ENCODE data around the gene NINL. TPM values are rescaled to one million over a fixed set of nuclear protein-coding genes. Genes with fewer than 3 reads are reported as not detected.

Gene NINL
- total RNA-seq, 1 experiment from 2014 or later: 33.7 TPM

DNA sequence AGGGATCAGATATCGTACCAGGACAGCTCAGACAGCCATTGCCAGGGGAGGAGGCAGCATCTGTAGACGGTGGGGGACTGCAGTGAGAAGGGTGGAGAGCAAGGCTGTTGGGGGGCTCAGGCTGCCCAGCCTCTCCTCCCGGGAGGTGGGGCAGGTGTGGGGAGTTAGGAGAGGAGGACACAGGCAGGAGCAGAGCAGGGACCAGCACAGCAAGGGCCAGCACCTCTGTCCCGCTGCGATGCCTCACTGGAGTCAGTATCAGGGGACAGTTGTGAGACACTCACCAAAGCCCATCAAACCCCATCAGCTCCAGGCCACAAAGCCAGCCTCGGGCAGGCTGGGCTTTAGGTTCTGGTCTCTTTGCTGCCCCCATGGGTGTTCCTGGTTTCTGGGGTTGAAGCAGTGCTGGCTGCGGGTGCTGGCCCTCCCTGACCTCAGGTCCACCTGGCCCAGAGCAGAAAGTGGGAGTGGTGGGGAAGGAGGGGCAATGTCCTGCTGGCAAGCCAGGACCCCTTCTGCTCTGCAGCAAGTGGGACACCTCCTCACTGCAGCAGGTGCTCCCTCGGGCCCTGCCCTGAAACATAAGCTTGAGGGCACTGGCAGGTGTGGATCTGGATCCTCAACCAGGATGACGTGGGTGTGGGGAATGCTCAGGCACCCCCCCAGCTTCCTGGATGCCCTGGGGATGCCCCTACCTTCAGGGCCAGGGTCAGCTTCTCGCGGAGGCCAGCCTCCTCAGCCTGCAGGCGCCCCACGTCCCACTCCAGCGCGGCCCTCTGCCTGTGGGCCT is 94.5 kb downstream of the NINL start:
- peak; percentile 36 for DNase-seq
- Histone ChIP-seq H3K36me3 (replicated peaks; ENCODE audit: control insufficient read depth, insufficient read depth, low read length) (peaks cover 11% of the 10 kb centered on the region), H3K4me3 (ENCODE audit: insufficient read depth, low read depth, low read length) (no peak overlapping the region), H3K27me3 (ENCODE audit: control insufficient read depth, insufficient read depth, low read length) (no peaks in the 10 kb centered on the region)

DNA sequence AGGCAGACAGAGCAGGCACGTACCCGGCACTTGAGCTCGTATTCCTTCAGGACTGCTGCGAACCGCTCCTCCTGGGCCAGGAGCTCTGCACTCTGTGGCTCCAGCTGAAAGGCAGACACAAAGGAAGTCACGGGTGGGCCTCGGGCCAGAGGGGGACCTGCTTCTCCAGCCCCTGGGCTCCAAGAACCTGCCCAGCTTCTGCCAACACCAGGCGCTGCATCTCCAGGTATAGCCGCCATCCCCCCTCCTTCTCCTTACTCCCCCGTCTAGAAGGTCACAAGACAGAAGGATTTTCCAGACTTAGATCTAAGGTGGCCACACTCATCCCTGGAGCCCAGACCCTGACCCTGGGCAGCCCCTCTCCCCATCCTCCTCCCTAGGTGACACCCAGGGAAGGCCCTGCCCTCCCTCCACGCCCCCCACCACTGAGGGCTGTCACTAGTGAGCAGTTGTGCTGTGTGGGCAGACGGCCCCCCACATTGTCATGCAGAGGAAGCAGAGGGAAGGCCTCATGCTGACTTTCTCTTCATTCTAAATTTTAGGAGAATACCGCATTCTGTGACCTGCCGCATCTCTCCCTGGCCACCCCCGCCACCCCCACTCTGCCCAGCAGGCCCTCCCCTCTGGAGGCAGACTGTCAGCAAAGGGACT is 96.0 kb downstream of the NINL start:
- Histone ChIP-seq H3K36me3 (replicated peaks; ENCODE audit: control insufficient read depth, insufficient read depth, low read length) (peaks cover 8% of the 10 kb centered on the region), H3K4me3 (ENCODE audit: insufficient read depth, low read depth, low read length) (no peak overlapping the region), H3K27me3 (ENCODE audit: control insufficient read depth, insufficient read depth, low read length) (no peaks in the 10 kb centered on the region)
- DNase-seq: peak; percentile 87

DNA sequence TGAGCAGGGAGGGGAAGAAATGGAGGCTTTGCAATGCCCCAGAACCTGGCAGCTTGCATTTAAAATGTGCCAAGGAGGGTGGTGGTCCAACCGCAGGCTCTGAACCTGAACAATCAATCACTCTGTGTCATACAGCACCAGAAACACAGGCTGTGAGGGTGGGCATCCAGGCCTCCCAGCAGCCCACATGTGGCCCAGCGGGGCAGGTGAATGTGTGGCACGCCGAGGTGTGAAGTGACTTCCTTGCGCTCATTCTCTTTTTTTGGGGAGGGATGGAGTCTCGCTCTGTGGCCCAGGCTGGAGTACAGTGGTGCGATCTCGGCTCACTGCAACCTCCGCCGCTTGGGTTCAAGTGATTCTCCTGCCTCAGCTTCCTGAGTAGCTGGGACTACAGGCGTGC is 97.4 kb downstream of the NINL start:
- Histone ChIP-seq H3K36me3 (replicated peaks; ENCODE audit: control insufficient read depth, insufficient read depth, low read length) (peaks cover 10% of the 10 kb centered on the region), H3K4me3 (ENCODE audit: insufficient read depth, low read depth, low read length) (no peak overlapping the region), H3K27me3 (ENCODE audit: control insufficient read depth, insufficient read depth, low read length) (no peaks in the 10 kb centered on the region)
- DNase-seq: no peak

DNA sequence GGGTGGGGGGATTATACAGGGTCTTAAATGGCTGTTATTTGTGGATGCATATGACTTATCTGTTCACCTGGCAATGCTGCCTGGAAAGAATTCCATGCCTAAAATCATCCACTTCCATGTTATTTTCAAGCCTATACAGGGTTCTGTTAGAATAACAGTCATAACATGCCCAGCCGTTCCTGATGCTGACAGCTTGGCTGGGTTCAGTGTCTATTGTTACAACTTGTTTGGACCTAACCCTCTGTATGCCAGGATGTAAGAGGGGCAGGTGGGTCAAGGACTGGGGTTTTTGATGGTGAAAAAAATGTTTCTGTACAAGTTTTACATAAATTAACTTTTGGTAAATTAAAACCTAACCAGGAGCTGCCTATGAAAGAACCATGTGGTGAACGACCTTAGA is 98.0 kb downstream of the NINL start:
- Histone ChIP-seq H3K4me3 (ENCODE audit: insufficient read depth, low read depth, low read length) (no peak overlapping the region), H3K27me3 (ENCODE audit: control insufficient read depth, insufficient read depth, low read length) (no peaks in the 10 kb centered on the region), H3K36me3 (replicated peaks; ENCODE audit: control insufficient read depth, insufficient read depth, low read length) (peaks cover 10% of the 10 kb centered on the region)
- no peak for DNase-seq

DNA sequence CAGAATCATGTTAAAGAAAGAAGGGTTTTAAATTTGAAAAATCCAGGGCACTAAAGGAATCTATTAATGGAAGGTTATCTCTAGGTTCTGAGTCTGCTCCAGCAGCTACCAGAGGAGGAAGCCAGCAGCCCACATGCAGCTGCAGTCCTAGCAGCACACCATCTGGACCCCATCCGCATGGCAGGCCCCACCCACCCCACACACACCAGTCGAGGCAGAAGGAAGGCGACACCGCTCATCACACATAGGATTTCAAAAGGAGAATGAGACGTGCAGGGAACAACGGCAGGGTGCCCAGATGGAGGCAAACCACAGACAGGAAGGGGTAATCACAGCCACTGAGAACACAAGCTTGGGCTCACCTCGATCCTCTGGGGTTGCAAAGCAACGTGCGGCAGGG is 99.0 kb downstream of the NINL start:
- Histone ChIP-seq H3K27me3 (ENCODE audit: control insufficient read depth, insufficient read depth, low read length) (no peaks in the 10 kb centered on the region), H3K4me3 (ENCODE audit: insufficient read depth, low read depth, low read length) (no peak overlapping the region), H3K36me3 (replicated peaks; ENCODE audit: control insufficient read depth, insufficient read depth, low read length) (peaks cover 14% of the 10 kb centered on the region)
- peak; percentile 62 for DNase-seq

DNA sequence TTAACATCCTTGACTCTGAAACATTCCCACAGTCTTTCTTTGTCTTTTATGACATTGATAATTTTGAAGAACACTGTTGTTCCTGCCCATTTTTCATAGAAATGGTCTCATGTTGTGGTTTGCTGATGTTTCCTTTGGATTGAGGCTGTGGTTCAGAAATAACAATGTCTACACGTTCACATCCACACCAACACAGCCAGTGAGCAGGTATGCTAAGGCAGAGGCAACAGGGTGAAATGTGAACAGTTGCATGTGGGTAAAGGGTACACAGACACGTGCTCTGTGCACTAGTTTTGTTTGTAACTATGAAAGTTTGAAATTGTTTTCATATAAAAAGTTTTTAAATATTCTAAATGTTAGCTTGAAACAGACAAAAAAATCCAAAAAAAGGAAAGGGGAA is 99.5 kb downstream of the NINL start:
- DNase-seq: no peak
- Histone ChIP-seq H3K4me3 (ENCODE audit: insufficient read depth, low read depth, low read length) (no peak overlapping the region), H3K27me3 (ENCODE audit: control insufficient read depth, insufficient read depth, low read length) (no peaks in the 10 kb centered on the region), H3K36me3 (replicated peaks; ENCODE audit: control insufficient read depth, insufficient read depth, low read length) (peaks cover 14% of the 10 kb centered on the region)

DNA sequence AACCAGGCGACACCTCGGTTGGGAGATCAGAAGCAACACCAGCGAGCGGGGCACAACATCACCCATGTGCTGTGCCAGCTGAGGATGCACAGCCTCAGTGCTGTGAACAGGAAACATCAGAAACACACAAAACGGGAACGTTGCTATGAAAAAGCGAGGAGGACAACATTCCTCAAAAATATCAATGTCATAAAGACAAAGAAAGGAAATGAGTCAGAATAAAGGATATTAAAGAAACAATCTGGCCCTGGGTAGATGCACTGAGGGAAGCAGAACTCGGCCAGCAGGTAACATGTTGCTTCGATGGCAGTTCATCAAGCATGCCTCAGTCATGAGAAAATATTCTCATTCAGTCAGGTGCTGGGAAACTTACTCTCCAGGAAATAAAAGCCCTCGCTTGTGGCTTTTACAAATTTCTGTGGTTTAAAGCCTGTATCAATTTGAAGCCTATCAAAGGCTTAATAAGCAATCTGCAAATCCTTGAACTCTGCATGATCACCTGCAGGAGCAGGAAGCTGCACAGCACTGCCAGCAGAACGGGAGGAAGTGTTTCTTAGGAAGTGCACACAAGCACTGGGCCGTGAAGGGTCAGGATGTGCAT is 100.3 kb downstream of the NINL start:
- peaks cover 14% of the 10 kb centered on the region for H3K36me3 ChIP-seq (replicated peaks; ENCODE audit: control insufficient read depth, insufficient read depth, low read length)
- no peak overlapping the region for H3K4me3 ChIP-seq (ENCODE audit: insufficient read depth, low read depth, low read length)
- H3K27me3 ChIP-seq (ENCODE audit: control insufficient read depth, insufficient read depth, low read length): no peaks in the 10 kb centered on the region
- no peak for DNase-seq

DNA sequence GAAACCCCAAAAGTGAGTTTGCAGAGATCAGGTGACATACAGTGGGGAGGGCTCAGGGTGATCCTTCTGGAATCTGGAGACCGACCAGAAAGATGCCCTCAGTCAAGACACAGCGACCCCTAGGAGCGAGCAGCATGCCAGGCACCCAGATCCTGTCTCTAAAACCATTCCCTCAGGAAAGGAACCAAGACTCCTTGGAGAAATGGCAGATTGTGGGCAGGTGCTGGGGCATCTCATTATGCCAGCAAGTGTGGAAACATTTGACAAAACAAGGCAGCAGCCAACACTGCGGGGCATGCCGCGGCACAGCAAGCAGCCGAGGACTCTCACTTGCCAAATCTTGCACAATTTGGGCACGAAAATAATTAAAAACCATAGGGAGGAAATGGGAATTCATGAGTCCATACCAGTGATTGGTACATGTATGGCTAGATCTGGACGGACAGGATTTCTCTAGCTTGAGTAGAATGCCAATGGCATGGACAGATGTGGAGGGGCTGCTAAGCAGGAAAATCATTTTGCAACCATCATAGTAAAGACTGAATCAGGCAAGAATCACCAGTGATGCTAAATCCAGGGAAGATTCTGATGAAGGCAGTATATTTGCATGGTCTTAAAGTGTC is 101.0 kb downstream of the NINL start:
- Histone ChIP-seq H3K27me3 (ENCODE audit: control insufficient read depth, insufficient read depth, low read length) (no peaks in the 10 kb centered on the region), H3K36me3 (replicated peaks; ENCODE audit: control insufficient read depth, insufficient read depth, low read length) (peaks cover 13% of the 10 kb centered on the region), H3K4me3 (ENCODE audit: insufficient read depth, low read depth, low read length) (no peak overlapping the region)
- no peak for DNase-seq

DNA sequence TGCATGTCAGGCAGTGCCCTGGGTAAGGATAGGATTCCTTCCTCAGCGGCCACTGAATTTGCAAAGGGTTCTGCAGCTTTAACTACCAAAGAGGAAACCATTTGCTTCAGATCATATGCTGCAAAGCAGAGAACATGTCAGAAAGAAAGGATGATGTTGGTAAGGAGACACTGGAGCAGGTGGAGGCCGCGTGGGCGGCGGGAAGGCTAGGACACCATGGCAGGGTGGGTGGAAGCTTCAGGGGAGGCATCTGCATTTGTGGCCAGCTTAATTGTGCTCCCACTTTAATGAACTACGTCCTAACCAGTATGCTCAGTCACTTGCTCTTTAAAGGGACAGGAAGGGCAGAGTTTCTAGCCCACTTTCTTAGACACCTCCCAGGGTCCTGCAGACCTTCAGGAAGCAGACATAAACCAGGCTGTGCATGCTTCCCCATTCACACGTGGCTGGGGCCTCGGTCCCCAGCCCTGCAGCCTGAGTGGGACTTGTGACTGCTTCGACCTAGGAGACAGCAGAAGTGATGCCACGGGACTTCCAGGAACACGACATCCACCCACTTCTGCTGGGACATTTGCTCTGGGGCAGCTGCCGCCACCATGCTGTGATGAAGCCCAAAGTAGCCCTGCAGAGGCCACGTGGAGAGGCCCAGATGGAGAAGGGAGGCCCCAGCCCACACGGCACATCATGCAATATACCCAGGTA is 101.7 kb downstream of the NINL start:
- Histone ChIP-seq H3K36me3 (replicated peaks; ENCODE audit: control insufficient read depth, insufficient read depth, low read length) (peaks cover 10% of the 10 kb centered on the region), H3K4me3 (ENCODE audit: insufficient read depth, low read depth, low read length) (no peak overlapping the region), H3K27me3 (ENCODE audit: control insufficient read depth, insufficient read depth, low read length) (no peaks in the 10 kb centered on the region)
- DNase-seq: no peak

DNA sequence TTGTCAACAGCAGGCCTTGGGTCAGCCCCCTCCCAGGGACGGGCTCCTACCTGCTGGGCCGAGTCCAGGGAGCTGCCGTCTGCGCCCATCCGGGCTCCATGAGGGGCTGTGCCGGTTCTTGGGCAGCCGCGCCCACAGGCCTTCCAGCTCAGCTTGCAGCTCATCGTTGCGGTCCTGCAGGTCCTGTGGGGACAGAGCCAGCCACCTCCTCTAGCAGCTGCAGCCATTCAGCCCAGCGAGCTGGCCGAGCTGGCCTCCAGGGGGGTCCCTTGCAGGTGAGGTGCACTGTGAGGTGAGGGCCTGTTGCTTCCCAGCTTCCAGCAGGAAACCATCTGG is 103.4 kb downstream of the NINL start:
- no peak overlapping the region for H3K4me3 ChIP-seq (ENCODE audit: insufficient read depth, low read depth, low read length)
- no peak for DNase-seq
- H3K36me3 ChIP-seq (replicated peaks; ENCODE audit: control insufficient read depth, insufficient read depth, low read length): peaks cover 8% of the 10 kb centered on the region
- no peaks in the 10 kb centered on the region for H3K27me3 ChIP-seq (ENCODE audit: control insufficient read depth, insufficient read depth, low read length)

DNA sequence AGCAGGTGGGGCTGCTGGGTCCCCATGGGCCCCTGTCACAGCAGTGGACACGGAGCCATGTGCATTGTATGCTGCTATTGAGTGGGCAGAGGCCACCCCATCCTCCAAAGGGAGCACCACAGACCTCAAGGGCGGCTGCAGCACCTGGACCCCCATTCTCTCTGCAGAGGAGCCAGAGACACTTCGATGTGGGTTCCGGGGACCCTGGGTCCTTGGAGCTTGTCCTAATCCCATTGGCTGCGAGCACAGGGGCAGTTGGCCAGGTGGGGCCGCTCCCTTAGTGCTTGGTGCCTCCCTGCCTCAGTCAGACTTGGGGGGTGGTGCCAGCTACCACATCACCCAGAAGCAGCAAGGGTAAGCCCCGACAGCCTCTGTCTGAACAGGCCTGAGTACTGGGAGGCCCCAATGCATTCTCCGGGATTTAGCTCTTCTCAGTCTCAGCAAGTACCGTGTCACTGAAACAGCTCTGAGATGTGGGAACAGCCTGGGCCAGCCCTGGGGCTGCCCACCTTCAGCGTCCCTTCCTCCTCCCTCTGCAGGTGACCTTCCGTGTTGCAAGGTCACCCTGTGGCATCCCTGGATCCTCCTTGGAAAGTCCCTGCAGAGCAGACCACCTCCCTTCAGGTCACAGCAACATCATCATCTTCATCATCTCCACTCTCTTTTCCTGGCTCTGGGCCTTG is 104.0 kb downstream of the NINL start:
- Histone ChIP-seq H3K27me3 (ENCODE audit: control insufficient read depth, insufficient read depth, low read length) (no peaks in the 10 kb centered on the region), H3K36me3 (replicated peaks; ENCODE audit: control insufficient read depth, insufficient read depth, low read length) (peaks cover 8% of the 10 kb centered on the region), H3K4me3 (ENCODE audit: insufficient read depth, low read depth, low read length) (no peak overlapping the region)
- DNase-seq: no peak

DNA sequence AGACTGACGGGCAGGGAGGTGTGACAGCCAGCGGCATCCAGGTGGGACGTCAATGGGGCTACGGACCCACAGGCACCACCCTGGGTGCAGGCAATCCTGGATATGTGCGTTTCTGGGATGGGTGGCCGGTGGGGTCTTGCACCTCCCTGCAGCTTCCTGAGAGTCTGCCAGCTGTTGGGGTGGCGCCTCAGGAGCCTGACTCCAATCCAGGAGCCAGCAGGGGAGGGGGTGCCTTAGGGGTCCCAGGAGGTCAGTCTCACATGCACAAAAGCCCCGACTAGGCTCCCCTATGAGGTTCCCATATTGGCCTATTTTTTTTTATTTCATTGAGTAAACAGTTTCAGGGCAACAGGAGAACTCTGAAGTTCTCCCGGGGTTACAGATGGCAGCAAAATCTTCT is 104.5 kb downstream of the NINL start:
- Histone ChIP-seq H3K27me3 (ENCODE audit: control insufficient read depth, insufficient read depth, low read length) (no peaks in the 10 kb centered on the region), H3K4me3 (ENCODE audit: insufficient read depth, low read depth, low read length) (no peak overlapping the region), H3K36me3 (replicated peaks; ENCODE audit: control insufficient read depth, insufficient read depth, low read length) (peaks cover 8% of the 10 kb centered on the region)
- no peak for DNase-seq

DNA sequence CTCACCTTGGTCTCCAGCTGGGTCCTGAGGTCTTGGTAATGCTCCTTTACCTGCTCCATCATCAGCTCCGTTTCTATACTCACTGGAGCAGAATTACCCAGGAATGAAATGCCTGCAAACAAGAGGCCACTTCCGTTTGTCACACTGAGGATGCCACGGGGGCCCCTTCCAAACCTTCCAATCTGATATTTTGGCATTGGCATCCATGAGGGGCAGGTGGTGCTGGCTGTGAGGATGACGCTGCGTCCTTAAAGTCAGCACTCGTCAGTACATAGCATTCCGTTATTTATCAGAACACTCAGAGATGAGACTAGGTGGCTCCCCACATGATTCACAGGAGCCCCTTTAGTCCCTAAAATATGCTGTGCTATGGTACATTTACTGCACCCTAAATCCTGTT is 105.2 kb downstream of the NINL start:
- DNase-seq: no peak
- no peaks in the 10 kb centered on the region for H3K27me3 ChIP-seq (ENCODE audit: control insufficient read depth, insufficient read depth, low read length)
- H3K36me3 ChIP-seq (replicated peaks; ENCODE audit: control insufficient read depth, insufficient read depth, low read length): peaks cover 8% of the 10 kb centered on the region
- no peak overlapping the region for H3K4me3 ChIP-seq (ENCODE audit: insufficient read depth, low read depth, low read length)

DNA sequence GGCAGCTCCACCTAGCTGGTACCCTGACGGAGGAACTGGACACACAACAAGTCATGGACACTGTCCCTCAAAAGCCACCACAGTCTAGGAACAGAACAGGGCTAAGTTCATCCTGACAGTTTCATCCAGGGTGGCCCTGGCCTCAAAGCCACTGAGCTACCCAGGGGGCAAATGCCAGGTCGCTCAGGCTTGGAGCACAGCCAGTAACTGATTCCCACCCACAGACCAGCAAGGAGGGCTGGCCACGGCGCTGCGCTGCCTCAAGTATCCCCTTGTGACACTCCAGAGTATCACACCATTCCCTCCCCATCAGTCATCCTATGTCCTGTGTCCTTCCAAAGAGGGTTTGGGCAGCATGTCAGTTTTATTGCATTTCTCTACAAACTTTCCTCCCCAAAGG is 105.7 kb downstream of the NINL start:
- no peak overlapping the region for H3K4me3 ChIP-seq (ENCODE audit: insufficient read depth, low read depth, low read length)
- peaks cover 8% of the 10 kb centered on the region for H3K36me3 ChIP-seq (replicated peaks; ENCODE audit: control insufficient read depth, insufficient read depth, low read length)
- H3K27me3 ChIP-seq (ENCODE audit: control insufficient read depth, insufficient read depth, low read length): no peaks in the 10 kb centered on the region
- DNase-seq: no peak

Data from H7 (cell line).